NOMO-1 (cell line): ENCODE data around the gene HSDL1.

Experiments
- DNase-seq, 2 experiments: peaks; one replicate each; lab custom pipeline; 2025; ENCODE audit not compliant: unreplicated experiment in 2 of 2; lab: John Stamatoyannopoulos, UW

The HSDL1 gene

GRCh38 chr16:84176192-84177053 is 31.4 kb upstream of the HSDL1 start:
- no peak for DNase-seq

- peak; percentile 81 to 87 for DNase-seq
Observed at GRCh38 chr16:84175350-84176081, 30.5 kb upstream of the HSDL1 start.

GRCh38 chr16:84174396-84174795 is 29.4 kb upstream of the HSDL1 start:
- DNase-seq, result no peak

GRCh38 chr16:84169765-84170310 is 24.9 kb upstream of the HSDL1 start:
- no peak for DNase-seq

GRCh38 chr16:84166796-84167695 is 22.1 kb upstream of the HSDL1 start:
- no peak for DNase-seq

- no peak for DNase-seq
Observed at GRCh38 chr16:84165746-84166145, 20.8 kb upstream of the HSDL1 start.

- DNase-seq, result no peak
Observed at GRCh38 chr16:84161801-84162200, 16.8 kb upstream of the HSDL1 start.

GRCh38 chr16:84161037-84161436 is 16.1 kb upstream of the HSDL1 start:
- no peak for DNase-seq

- DNase-seq, result no peak
Observed at GRCh38 chr16:84159800-84160199, 14.8 kb upstream of the HSDL1 start.

- DNase-seq, result no peak
Observed at GRCh38 chr16:84159007-84159406, 14.0 kb upstream of the HSDL1 start.

- DNase-seq, result no peak
Observed at GRCh38 chr16:84156342-84156784, 11.4 kb upstream of the HSDL1 start.

GRCh38 chr16:84155771-84156170 is 10.8 kb upstream of the HSDL1 start:
- no peak for DNase-seq

GRCh38 chr16:84155226-84155625 is 10.2 kb upstream of the HSDL1 start:
- no peak for DNase-seq

GRCh38 chr16:84153660-84154214 is 8.8 kb upstream of the HSDL1 start:
- no peak for DNase-seq

GRCh38 chr16:84150926-84151325 is 5.9 kb upstream of the HSDL1 start:
- no peak for DNase-seq

GRCh38 chr16:84144209-84144858 is 643 bp downstream of the HSDL1 start:
- peak; percentile 11 to 51 for DNase-seq

GRCh38 chr16:84143784-84144199 is 1.2 kb downstream of the HSDL1 start:
- no peak for DNase-seq

GRCh38 chr16:84143081-84143480 is 1.9 kb downstream of the HSDL1 start:
- no peak for DNase-seq

- no peak for DNase-seq
Observed at GRCh38 chr16:84141143-84141670, 3.8 kb downstream of the HSDL1 start.
